Stimulated activated CD8-positive, alpha-beta memory T cell treated with anti-CD3 and anti-CD28 coated beads, Interleukin-15, amount 100 ng/mL, for 24 hours (primary cell): ENCODE measurements around the gene AHCYL2.
"Not testable (repeated sequence)": the region's sequence is repeated elsewhere in the genome, so short reads cannot be mapped to it uniquely, and the experiment has no call there.

Experiments
- DNase-seq: peaks from one replicate; pipeline ENCODE4 v3.0.0-alpha.2; 2020; ENCODE audit warnings: low read depth

AHCYL2 gene

DNA sequence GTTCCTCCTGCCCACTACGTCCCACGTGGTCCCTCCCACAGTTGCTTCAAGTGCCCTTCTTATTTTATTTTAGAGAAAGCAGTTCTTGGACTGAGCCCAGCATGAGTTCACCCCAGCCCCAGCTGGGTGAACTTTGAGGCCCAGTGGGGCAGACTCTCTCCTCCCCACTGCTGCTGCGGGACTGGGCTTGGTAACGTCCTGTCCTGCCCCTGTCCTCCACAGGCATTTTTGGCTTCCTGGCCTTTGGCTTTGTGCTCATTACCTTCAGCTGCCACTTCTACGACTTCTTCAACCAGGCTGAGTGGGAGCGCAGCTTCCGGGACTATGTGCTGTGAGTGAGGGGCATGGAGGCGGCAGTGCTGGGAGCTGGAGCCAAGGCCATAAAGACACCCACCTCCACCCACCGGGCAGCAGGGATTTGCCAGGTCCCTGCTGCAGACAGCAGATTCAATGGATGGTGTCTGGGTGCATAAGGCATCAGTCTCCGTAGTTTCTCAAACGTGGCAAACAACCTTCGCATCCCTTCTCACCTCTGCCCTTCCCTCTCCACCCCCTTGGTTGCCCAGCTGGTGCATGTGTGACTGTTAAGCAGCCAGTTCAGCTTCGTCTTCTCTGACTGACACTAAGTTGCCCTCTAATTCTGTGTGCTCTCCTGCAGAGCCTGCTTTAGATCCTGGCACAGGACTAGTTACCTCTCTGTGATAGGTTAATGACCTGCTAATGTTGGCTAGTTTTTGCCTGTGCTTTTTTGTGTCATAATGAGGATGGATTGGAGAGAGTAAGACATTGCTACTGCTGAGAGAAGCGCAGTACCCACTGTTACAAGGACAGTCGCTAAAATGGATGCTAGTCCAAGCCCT is 15.5 kb upstream of the AHCYL2 start:
- DNase-seq = no peak

DNA sequence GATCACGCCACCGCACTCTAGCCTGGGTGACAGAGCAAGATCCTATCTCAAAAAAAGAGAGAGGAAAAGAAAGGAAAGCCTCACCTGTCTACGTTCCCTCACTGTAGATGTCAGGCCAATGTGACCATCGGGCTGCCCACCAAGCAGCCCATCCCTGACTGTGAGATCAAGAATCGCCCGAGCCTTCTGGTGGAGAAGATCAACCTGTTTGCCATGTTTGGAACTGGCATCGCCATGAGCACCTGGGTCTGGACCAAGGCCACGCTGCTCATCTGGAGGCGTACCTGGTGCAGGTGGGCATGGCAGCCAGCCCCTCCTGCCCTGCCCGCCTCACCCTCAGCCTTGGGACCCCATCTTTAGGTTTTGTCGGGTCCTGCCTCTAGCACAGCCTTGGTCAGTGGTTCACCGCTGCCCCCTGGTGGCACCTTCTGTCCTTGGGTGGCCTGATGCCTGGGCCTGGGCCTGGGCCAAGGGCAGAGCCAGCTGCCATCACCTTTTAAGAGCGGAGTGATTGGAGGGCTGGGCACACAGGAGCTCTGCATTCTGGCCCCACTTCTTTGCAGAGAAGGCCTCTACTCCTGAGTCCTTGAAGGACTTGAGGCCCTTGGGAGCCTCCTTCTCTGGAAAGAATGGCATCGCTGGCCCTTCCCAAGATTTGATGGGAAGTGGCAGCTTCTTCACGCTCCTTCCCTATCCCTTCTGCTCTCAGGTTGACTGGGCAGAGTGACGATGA is 14.4 kb upstream of the AHCYL2 start:
- DNase-seq = peak; percentile 61

DNA sequence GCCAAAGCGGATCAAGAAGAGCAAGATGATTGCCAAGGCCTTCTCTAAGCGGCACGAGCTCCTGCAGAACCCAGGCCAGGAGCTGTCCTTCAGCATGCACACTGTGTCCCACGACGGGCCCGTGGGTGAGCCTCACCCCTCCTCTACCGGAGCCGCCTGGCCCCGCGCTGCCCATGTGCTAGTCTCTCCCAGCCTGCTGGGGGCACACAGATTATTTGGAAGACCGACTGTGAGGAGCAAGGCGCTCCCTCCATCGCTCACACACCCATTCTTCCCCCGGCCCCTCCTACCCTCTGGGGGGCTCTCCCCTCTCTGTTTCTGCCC is 13.9 kb upstream of the AHCYL2 start:
- DNase-seq = no peak

DNA sequence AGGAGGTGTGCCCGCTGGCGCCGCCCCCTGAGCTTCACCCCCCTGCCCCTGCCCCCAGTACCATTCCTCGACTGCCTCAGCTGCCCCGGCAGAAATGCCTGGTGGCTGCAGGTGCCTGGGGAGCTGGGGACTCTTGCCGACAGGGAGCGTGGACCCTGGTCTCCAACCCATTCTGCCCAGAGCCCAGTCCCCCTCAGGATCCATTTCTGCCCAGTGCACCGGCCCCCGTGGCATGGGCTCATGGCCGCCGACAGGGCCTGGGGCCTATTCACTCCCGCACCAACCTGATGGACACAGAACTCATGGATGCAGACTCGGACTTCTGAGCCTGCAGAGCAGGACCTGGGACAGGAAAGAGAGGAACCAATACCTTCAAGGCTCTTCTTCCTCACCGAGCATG is 12.7 kb upstream of the AHCYL2 start:
- no peak for DNase-seq

DNA sequence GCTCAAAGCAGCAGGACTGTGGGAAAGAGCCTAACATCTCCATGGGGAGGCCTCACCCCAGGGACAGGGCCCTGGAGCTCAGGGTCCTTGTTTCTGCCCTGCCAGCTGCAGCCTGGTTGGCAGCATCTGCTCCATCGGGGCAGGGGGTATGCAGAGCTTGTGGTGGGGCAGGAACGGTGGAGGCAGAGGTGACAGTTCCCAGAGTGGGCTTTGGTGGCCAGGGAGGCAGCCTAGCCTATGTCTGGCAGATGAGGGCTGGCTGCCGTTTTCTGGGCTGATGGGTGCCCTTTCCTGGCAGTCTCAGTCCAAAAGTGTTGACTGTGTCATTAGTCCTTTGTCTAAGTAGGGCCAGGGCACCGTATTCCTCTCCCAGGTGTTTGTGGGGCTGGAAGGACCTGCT is 12.2 kb upstream of the AHCYL2 start:
- DNase-seq = no peak

DNA sequence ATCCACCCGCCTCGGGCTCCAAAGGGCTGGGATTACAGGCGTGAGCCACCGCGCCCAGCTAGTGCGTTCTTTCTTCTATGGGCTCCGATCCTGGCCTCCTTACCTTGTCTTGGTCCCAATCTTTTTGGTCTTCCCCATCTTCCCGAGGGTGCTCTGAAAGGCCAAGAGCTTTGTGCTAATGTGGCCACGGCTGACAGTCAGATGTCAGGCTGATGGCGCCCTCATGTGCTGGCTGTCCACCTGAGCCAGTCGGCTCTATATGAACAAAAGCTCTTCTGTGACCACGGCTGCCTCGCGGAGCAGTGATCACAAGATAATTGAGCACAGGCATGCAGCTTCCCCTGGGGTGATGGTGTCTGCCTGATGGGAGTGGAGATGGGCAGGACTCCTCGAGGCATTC is 11.0 kb upstream of the AHCYL2 start:
- DNase-seq = no peak

DNA sequence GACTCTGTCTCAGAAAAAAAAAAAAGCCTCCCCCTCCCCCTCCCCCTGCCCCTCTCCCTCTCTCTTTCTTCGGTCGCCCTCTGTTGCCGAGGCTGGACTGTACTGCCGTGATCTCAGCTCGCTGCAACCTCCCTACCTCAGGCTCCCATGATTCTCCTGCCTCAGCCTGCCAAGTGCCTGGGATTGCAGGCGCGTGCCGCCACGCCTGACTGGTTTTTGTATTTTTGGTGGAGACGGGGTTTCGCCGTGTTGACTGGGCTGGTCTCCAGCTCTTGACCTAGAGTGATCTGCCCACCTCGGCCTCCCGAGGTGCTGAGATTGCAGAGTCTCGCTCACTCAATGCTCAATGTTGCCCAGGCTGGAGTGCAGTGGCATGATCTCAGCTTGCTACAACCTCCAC is 9.1 kb upstream of the AHCYL2 start:
- not testable (repeated sequence) for DNase-seq

DNA sequence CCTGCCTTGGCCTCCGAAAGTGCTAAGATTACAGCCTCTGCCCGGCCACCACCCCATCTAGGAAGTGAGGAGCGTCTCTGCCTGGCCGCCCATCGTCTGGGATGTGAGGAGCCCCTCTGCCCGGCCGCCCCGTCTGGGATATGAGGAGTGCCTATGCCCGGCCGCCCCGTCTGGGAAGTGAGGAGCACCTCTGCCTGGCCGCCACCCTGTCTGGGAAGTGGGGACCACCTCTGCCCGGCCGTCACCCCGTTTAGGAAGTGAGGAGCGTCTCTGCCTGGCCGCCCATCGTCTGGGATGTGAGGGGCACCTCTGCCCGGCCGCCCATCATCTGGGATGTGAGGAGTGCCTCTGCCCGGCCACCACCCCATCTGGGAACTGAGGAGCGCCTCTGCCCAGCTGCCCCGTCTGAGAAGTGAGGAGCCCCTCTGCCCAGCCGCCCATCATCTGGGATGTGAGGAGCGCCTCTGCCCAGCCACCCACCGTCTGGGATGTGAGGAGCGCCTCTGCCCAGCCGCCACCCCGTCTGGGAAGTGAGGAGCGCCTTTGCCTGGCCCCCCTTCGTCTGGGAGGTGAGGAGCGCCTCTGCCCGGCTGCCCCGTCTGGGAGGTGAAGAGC is 8.6 kb upstream of the AHCYL2 start:
- DNase-seq = not testable (repeated sequence)

DNA sequence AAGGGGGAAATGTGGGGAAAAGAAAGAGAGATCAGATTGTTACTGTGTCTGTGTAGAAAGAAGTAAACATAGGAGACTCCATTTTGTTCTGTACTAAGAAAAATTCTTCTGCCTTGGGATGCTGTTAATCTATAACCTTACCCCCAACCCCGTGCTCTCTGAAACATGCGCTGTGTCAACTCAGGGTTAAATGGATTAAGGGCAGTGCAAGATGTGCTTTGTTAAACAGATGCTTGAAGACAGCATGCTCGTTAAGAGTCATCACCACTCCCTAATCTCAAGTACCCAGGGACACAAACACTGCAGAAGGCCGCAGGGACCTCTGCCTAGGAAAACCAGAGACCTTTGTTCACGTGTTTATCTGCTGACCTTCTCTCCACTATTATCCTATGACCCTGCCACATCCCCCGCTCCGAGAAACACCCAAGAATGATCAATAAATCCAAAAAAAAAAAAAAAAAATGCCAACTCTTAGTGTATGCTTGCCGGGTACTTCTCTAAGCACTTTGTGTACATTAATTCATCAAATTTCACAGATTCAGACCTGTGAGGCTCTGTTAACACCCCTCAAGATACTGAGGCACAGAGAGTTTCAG is 7.9 kb upstream of the AHCYL2 start:
- DNase-seq = not testable (repeated sequence)

DNA sequence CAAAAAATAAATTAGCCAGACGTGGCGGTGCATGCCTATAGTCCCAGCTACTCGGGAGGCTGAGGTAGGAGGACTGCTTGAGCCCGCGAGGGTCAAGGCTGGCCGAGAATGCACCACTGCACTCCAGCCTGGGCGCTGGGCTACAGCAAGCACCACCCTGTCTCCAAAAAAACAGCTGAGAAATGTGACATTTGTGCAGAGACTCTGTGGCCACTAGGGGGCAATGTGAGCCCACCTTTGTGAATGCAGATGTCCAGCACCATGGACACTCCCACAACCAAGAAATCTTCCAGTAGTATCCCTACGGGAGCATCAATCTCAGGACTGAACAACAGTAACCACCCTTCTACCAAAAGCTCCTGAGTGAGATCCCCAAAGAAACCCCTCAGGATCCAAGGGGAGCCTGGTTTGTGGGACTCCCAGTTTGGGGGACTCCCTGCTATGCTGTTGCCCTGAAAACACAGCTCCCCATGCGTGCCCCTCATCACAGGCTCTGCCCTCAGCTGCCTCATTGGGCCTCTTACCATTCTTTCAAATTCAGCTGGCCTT is 6.2 kb upstream of the AHCYL2 start:
- peak; percentile 51 for DNase-seq

DNA sequence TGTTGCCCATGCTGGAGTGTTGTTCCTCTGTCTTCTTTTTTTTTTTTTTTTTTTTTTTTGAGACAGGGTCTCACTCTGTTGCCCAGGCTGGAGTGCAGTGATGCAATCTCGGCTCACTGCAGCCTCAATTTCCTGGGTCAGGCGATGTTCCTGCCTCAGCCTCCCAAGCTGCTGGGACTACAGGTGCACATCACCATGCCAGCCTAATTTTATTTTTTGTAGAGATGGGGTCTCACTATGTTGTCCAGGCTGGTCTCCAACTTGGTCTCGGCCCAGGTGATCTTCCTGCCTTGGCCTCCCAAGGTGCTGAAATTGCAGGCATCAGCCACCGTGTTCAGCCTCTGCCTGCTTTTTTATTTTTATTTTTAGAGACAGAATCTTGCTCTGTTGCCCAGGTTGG is 5.7 kb upstream of the AHCYL2 start:
- DNase-seq = not testable (repeated sequence)

DNA sequence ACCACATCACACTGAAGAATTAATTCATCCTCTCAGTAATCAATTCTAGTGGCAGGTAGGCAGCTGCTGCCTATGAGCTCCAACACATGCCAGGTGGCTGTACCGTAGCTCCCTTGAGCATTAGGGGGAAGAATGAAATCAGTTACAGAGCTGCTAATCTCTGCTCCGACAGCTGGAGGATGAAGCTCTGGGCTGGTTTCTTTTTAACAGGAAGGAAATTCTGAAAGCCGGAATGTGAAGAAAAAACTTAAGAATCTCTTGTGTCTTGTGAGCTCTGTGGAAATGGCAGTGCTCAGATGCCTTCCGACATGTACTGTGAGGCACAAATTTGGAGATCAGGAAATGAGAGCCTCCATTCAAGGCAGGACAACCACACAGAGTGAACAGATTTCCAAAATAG is 2.8 kb upstream of the AHCYL2 start:
- DNase-seq = no peak

DNA sequence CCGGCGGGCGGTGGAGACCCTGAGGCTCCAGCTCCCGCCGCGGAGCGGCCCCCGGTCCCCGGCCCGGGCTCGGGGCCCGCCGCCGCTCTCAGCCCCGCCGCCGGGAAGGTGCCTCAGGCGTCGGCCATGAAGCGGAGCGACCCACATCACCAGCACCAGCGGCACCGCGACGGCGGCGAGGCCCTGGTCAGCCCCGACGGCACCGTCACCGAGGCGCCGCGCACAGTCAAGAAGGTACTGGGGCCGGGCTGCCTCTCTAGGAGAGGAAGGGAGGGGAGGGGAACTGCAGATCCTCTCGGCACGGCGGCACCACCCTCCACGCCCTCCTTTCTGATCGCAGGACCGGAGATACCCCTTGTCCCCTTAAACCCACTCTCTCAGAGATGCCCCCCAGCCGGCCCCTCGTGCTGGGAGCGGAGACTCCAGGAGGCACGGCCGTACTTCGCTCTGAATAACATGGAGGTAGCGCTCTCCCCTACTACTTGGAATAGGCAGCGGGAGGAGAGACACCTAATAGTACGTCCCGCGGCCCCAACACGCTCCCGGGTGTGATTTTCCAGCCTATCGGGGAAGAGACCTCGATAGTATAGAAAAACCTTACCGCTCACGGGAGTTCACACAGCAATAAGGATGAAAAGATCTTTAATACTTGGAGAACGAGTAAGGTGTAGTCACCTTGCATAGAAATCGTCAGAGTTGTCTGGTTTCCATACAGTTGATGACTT is 538 bp downstream of the AHCYL2 start:
- peak; percentile 16 for DNase-seq

DNA sequence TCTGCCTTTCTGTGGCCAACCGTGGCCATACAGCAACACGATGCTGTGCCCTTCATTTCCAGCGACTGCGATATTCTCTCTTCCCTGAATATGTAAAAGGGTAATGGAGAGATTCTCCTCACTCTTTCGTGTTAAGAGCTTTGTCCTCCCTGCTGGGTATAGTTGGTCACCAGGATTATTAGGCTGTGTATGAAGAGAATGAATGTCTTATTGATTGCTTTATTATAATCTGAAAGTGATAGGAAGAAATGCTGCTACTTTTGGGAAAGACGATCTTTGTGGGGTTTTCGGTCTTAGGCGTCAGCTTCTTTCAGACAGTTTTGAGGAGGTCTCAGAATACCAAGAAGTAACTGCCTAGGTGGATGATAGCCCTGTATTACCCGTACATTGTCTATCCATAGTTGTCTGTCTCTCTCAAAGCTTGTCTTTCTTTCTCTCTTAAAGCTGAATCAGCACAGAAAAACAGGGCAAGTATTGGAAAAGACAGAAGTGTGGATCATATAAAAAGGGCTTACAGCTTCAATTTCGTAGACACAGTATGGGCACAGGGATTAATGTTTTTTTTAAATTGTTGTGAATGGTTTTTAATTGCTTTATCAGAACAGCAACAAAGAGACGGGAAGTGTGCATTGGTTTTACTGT is 1.2 kb downstream of the AHCYL2 start:
- DNase-seq = no peak

DNA sequence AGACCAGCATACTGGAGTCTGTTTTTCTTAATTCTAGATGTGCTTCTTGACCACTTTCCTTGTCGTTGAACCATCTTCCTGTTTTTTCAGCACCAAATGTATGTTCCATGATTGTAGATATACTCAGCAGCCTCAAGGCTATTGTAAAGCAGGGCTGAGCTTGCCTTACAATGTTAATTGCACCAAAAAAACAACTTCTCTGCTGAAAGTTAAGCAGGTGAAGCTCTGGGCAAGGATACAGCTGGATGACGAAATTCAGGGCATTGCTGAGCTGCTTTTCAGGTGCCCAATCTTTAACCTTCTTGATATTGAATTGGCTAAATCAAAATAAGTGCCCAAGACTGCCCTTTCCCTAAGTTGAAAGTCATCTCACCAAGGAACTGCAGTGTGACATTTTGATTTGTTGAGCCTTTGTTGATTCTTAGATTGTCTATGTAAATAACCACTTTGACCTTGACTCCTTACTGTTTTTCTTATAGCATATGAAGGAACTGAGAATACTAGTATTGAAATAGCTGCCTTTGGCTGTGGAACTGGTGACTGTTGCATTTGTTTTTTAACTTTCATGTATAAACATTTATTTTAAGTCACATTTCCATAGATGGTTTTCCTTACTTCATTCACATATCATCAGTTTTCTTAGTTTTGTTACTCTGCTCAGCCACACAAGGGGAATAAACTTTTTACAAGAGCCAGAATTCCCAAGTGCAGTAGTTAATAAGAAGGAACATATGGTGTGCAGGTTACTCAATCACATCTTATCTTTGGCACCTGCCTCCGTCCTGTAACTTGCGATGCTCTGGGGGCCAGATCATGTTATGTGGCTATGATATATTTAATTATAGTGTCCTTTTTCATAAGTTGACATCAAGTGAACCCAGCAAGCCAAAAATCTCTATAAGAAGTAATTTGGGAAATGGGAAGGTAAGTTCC is 3.1 kb downstream of the AHCYL2 start:
- no peak for DNase-seq

DNA sequence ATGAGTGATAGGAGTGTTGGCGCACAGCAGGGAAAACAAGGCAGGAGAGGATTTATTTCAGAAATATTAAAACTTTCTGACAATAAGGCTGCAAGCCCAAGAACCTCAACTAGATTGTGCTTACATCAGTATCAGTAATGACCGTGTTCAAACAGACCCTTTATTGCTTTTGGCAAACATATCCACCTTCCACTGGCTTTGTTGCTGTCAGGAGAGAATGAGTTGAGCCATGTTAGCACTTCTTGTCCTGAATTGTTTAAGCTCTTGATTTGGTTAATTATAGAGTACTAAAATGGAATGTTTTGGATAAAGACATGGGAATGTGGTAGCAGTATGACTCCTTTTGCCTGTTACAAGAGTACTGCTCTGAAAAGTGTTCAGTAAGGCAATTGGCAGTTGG is 3.8 kb downstream of the AHCYL2 start:
- DNase-seq = no peak

DNA sequence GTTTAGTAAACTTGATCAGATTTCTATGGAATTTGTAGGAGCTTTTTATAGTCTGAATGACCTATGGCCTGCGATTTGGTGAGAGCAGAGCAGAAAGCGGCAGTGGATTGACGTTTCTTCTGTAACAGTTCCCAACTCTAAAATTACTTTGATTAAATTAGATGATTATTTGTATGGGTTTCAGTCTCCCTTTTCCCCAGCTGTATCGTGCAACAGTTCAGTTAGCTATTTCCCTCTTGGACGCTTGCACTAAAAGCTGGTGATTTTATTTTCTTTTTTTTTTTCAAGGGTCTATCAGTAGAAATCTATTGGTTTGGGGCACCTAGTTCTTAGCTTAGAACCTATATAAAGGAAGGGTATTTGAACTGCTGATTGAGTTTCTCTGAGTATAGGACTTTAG is 6.8 kb downstream of the AHCYL2 start:
- no peak for DNase-seq

DNA sequence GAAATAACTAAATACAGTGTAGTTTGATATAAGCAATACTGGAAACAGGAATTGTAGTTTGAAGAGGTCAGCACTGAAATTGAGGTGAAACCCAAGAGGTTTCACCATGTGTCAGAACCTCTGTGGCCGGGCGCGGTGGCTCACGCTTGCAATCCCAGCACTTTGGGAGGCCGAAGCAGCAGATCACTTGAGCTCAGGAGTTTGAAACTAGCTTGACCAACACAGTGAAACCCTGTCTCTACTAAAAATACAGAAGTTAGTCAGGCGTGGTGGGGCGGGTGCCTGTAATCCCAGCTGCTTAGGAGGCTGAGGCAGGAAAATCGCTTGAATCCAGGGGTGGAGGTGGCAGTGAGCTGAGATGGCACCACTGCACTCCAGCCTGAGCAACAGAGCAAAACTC is 13.7 kb downstream of the AHCYL2 start:
- no peak for DNase-seq

DNA sequence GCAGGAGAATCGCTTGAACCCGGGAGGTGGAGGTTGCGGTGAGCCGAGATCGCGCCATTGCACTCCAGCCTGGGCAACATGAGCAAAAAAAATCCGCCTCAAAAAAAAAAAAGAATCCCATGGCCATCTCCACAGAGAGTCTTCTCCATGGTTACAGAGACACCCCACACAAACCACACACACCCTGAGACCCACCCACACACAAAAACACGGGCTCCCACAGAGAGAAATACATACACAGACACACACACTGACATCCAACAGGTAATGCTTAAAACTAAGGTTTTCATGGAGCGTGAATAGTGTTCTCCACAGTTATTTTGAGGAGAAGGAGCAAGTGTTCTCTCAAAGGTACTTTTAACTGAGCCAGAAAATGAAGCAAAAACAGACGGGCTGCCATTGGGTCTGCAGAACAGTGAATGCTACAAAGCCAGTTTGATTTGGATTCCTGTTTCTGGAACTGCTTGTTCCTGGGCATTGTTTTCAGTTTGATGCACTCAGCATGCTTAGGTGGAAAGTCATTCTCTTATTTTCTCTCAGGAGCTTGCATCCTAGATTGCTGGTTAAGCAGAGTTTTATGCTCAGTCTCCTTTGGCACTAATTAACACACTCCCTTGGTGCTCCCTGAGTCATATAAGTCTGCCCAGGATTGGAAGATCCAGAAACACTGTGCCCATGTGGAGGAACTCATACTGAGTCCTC is 15.4 kb downstream of the AHCYL2 start:
- no peak for DNase-seq

DNA sequence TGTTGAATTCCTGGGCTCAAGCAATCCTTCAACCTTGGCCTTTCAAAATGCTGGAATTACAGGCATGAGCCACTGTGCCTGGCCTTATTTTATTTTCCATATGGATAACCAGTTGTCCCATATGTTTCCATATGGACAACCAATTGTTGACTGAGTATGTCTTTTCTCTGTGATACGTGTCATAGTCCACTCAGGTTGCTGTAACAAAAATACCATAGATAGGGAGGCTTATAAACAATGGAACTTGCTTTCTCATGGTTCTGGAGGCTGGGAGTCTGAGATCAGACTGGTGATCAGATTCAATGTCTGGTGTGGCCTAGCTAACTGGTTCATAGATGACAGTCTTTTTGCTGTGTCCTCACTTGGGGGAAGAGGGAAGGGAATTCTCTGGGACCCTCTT is 19.4 kb downstream of the AHCYL2 start:
- DNase-seq = no peak
